GM21381 (cell line): Measurements from ENCODE around the gene LMTK3.
"Not testable (repeated sequence)": the region's sequence is repeated elsewhere in the genome, so short reads cannot be mapped to it uniquely, and the experiment has no call there.

Experiments used
- ATAC-seq: cut with Tn5 transposase; IDR thresholded peaks from one replicate; pipeline ENCODE4 v1.9.1; 2021; ENCODE audit warnings: mild to moderate bottlenecking, moderate library complexity; ENCODE audit not compliant: unreplicated experiment

The LMTK3 gene

GRCh38 chr19:48489608-48490216, 21.9 kb downstream of the LMTK3 start:
- ATAC-seq = peak; percentile 34

- not testable (repeated sequence) for ATAC-seq
These were observed 23.2 kb downstream of the LMTK3 start for GRCh38 chr19:48488478-48488877.

GRCh38 chr19:48487948-48488347, 23.7 kb downstream of the LMTK3 start:
- no peak for ATAC-seq

- no peak for ATAC-seq
These were observed 24.1 kb downstream of the LMTK3 start for GRCh38 chr19:48487544-48487943.

- not testable (repeated sequence) for ATAC-seq
These were observed 24.9 kb downstream of the LMTK3 start for GRCh38 chr19:48486706-48487105.

- ATAC-seq = no peak
These were observed 26.6 kb downstream of the LMTK3 start for GRCh38 chr19:48484931-48485612.

- ATAC-seq = no peak
These were observed 27.3 kb downstream of the LMTK3 start for GRCh38 chr19:48484247-48484893.

- no peak for ATAC-seq
These were observed 28.3 kb downstream of the LMTK3 start for GRCh38 chr19:48483301-48483700.

- no peak for ATAC-seq
These were observed 29.6 kb downstream of the LMTK3 start for GRCh38 chr19:48481846-48482639.

- ATAC-seq = no peak
These were observed 30.8 kb downstream of the LMTK3 start for GRCh38 chr19:48480558-48481500.

GRCh38 chr19:48480183-48480557, 31.5 kb downstream of the LMTK3 start:
- no peak for ATAC-seq

- no peak for ATAC-seq
These were observed 31.9 kb downstream of the LMTK3 start for GRCh38 chr19:48479686-48480085.

GRCh38 chr19:48478339-48479256, 33.0 kb downstream of the LMTK3 start:
- ATAC-seq = no peak

GRCh38 chr19:48477698-48478338, 33.8 kb downstream of the LMTK3 start:
- no peak for ATAC-seq

- no peak for ATAC-seq
These were observed 34.5 kb downstream of the LMTK3 start for GRCh38 chr19:48477067-48477685.

GRCh38 chr19:48476176-48476575, 35.5 kb downstream of the LMTK3 start:
- ATAC-seq = no peak

GRCh38 chr19:48475369-48476068, 36.1 kb downstream of the LMTK3 start:
- ATAC-seq = no peak

- ATAC-seq = no peak
These were observed 37.5 kb downstream of the LMTK3 start for GRCh38 chr19:48474084-48474592.
